Astrocyte (in vitro differentiated cells and primary cell): ENCODE results near the gene PTPRM.

Source experiments
- EZH2 ChIP-seq: IDR thresholded peaks from 2 replicates; pipeline ENCODE4 v1.6.1; 2012; ENCODE audit warnings: mild to moderate bottlenecking, low read length, inconsistent platforms; ENCODE audit not compliant: insufficient read depth
- TF ChIP-seq, protein P1 (sequence below): IDR thresholded peaks from 2 replicates; pipeline ENCODE4 v1.5.1; 2011; ENCODE audit warnings: low read depth, mild to moderate bottlenecking, inconsistent platforms, low read length, moderate library complexity; ENCODE audit not compliant: insufficient read depth

DNA sequence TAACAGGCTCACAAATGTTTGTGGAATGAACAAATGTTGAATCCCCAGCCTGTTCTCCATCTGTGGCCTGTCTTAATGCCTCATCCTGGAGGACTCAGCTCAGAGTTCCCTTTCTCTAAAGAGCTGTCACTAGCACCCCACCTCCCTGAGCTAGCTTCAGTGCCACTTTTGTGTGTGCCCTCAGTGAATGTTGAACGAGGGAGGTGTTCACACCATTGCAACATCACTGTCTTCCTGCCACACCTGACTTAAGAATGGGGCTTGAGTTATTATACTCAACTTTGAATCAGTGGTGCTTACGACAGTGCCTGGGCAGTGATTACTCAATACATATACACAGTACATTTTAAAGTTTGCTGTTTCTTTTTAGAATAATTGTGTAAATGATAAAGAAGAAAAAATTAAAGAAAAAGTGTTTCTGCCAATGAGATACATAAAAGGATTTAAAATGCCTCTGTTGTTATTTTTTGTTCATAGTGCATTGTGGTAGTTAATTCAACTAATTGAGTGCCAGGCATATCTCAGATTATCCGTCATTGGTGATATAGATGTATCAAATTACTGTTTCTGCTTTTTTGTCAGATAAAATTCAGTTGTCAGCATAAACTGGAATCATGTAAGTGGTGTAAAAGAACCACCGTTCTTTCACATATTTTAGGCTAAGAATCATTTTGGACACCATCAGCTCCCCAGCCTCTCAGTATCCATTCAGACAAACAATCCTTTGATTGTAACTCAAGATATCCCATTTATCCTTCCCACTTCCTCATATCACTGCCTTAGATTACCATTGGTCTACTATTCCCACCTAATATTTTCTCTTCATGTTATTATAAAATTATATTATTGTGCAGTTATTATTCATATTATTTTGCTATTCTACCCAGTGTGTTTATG is 304.7 kb downstream of the PTPRM start:
- TF ChIP-seq, protein P1, sequence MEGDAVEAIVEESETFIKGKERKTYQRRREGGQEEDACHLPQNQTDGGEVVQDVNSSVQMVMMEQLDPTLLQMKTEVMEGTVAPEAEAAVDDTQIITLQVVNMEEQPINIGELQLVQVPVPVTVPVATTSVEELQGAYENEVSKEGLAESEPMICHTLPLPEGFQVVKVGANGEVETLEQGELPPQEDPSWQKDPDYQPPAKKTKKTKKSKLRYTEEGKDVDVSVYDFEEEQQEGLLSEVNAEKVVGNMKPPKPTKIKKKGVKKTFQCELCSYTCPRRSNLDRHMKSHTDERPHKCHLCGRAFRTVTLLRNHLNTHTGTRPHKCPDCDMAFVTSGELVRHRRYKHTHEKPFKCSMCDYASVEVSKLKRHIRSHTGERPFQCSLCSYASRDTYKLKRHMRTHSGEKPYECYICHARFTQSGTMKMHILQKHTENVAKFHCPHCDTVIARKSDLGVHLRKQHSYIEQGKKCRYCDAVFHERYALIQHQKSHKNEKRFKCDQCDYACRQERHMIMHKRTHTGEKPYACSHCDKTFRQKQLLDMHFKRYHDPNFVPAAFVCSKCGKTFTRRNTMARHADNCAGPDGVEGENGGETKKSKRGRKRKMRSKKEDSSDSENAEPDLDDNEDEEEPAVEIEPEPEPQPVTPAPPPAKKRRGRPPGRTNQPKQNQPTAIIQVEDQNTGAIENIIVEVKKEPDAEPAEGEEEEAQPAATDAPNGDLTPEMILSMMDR: no peak
- no peak for TF ChIP-seq EZH2
